Pericardium fibroblast (primary cell): ENCODE measurements around the gene FAM110D. TPM values are rescaled to one million over a fixed set of nuclear protein-coding genes. Genes with fewer than 3 reads are reported as not detected.

Experiments used
- total RNA-seq: library from RNA; depleted of rRNA; stranded (reverse); fragments of >200 nt; gene quantifications from 2 replicates; pipeline ENCODE4 v1.2.3, GENCODE V29; 2015

Gene FAM110D
- total RNA-seq, result 0.43 TPM in 1 of 2 replicates, not detected in the other

DNA sequence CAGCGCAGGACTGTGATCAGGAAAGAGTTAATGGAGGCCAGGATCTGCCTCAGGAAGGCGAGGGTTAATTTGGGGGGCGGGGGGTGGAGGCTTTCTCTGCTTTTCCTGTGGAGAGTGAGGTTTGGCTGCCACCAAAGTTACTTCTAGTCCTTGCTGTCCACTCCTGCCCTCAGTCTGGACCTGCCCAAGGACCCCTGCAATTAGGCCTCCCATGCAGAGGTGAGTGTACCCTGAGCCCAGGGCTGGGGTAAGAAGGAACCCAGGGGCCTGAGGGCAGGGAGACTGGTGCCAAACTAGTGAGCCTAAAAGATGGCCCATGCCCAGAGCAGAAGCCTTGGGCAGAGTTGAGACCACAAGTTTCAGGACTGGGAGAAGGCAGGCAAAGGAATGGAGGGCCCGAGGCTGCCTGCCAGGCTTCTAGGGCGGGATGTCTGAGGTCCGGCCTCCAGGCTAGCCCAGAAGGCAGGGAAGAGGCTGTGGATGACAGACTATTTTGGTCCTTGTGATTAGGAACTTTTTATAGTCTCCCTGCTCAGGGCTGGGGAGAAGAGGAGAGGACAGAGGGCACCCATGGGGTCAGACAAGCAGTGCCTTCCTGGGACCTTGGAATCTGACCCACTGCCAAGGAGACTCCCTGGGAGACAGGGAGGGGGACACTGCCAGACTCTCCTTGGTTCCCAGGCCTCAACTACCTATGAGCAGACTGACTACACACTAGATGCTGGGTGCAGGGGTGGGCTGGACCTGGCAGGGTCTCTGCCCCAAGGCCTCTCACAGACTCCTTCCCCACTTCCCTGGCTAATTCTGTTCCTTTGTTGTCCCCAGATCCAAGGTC, at the start of gene FAM110D:
Gene FAM110D, plus strand, starts transcription at position 172 of the 835 bp plus-strand sequence. CDS start 2,213 bp downstream, outside the sequence.

GRCh38 chr1:26111530-26112406, 47.1 kb upstream of the FAM110D start, which contains the start of gene PDIK1L:
Gene PDIK1L (plus strand): TSS chr1:26111824. CDS start chr1:26114309, 2,485 bp downstream.

DNA sequence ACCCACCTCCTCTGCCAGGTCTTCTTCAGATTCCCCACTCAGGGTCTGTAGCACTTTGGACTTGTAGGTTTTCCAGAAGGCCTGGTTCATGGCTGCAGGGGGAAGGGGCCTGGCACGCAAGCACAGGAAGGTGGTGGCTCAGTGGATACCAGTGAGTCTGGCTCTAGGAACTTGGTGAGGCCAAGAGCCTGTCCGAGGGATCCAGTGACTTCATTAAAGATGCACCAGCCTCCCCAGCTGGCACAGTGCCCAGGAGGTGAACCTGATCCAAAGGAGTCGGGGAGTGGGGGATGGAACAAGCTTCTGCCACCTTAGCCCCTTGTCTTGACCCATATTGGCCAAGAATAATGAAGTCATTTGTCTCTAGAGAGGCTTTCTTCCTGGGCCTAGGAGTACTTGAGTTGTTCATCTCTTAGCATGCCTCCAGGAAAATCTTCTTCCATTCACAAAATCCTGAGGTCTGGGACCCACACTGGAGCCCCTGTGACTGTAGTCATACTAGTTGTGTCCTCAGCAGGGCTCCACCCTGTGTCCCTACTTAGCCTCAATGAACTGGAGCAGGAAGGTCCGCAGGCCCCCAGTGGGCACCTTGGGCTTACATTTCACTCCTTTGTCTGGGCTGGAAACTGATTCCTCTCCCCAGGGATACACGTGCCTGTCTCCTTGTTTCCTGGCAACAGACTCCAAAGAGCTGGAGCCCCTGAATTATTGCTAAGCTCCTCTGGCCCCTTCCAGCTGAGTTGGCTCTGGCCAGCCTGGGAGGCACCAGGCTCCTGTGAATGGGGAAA, 9.7 kb downstream of the FAM110D start, which contains the start of gene C1orf232:
Gene C1orf232, minus strand, starts transcription at position 554 of the 788 bp plus-strand sequence. Its CDS starts 464 bp downstream, at position 90.

GRCh38 chr1:26169669-26170471, 11.0 kb downstream of the FAM110D start, which contains the start of gene ZNF593:
Gene ZNF593 (plus strand): TSS chr1:26169908. CDS start chr1:26169984, 76 bp downstream.

DNA sequence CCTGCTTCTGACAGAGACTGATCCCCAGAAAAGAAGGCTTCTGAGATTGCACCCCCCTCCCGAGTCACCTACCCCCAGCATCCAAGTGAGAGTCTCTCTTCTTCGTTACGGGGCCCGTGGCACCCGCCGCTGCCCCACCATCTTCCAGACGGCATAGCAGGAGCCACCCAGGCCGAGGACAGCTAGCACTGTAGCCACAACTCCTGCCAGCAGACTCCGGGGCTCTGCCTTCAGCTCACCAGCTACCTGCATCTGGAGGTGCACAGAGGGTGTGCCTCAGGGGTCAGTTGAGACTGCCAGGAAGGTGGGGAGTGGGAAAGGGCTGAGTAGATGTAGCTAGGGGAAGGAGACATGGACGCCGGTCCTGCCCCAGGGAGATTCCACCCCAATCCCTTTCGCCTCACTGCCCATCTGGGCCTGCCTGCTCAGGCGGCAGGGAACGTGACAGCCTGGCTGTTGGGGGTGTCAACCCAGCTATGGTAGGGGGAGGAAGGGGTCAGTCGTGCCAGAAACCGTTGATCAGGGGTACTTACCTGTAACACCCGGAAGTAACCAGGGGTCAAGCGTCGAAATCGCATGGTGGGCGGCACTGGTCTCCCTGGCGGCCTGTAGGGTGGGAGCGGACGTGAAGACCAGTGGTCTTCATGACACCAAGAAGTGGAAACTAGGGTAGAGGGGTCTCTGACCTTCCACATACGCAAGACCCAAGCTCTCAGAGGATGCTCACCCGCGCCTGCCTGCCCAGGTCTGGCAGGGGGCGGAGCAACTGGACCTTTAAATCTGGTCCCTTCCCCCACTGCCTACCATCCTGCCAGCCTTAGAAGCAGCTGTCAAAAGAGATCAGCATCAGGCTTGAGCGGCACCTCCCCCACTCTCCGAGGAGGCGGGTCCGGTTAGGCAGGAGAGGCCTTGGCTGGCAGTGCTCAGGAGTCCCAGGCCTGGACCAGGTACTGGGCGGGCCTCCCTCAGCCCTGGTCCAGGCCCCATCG, 12.5 kb downstream of the FAM110D start, which contains the start of gene ZNF593OS:
Gene ZNF593OS, minus strand, starts transcription at position 749 of the 989 bp plus-strand sequence. Its CDS starts 171 bp downstream, at position 578.

GRCh38 chr1:26177182-26177684, 18.4 kb downstream of the FAM110D start, which contains the start of gene CNKSR1:
Gene CNKSR1 (plus strand): TSS chr1:26177491. CDS start chr1:26177548, 57 bp downstream.

DNA sequence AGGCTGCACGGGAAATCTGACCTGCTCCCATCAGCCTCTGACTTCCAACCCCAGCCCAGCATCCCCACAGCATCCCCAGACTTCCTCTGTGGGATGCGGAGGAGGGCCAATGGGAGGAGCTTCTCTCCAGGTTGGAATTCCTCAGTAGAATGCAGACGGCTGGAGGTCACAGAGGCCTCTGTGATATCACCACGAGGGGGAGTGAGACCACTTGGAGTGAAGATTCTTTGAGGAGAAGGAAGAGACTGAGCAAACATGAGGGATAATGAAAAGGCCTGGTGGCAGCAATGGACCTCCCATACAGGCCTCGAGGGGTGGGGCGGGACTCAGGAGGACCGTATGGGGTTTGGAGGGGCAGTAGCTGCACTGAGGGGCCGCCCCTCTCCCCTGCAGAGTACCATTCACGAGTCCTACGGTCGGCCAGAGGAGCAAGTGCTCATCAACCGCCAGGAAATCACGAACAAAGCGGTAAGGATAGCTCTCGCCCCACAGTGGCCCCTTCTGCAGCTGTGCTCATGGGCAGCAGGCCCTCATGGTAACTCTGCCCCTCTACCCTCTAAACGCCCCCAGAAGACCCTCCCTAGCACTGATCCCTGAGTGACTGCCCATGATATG, 31.6 kb downstream of the FAM110D start, which contains the start of gene CATSPER4:
Gene CATSPER4, plus strand, starts transcription at position 230 of the 615 bp plus-strand sequence. Its CDS starts 26 bp downstream, at position 256.

Other genes starting within 250 kb of the FAM110D start
- gene PAFAH2, start 161.0 kb upstream of the FAM110D start, total RNA-seq, result 2.3 and 3.2 TPM in 2 replicates
- 0.12 and 0.60 TPM in 2 replicates for gene EXTL1, start 137.3 kb upstream of the FAM110D start, total RNA-seq
- not detected in 2 replicates for gene SLC30A2, start 113.0 kb upstream of the FAM110D start, total RNA-seq
- 0.70 TPM in 1 of 2 replicates, not detected in the other for gene TRIM63, start 91.4 kb upstream of the FAM110D start, total RNA-seq
- 1.7 and 1.9 TPM in 2 replicates for gene PDIK1L, start 47.3 kb upstream of the FAM110D start, total RNA-seq
- gene C1orf232, start 9.9 kb downstream of the FAM110D start, total RNA-seq, result not detected in 2 replicates
- gene ZNF593, start 10.8 kb downstream of the FAM110D start, total RNA-seq, result 36.7 and 58.7 TPM in 2 replicates
- 0.23 TPM in 1 of 2 replicates, not detected in the other for gene ZNF593OS, start 12.8 kb downstream of the FAM110D start, total RNA-seq
- 0.17 and 1.8 TPM in 2 replicates for gene CNKSR1, start 18.4 kb downstream of the FAM110D start, total RNA-seq
- not detected in 2 replicates for gene CATSPER4, start 31.5 kb downstream of the FAM110D start, total RNA-seq
- gene CEP85, start 75.1 kb downstream of the FAM110D start, total RNA-seq, result 6.0 TPM in 2 replicates
- gene SH3BGRL3, start 121.0 kb downstream of the FAM110D start, total RNA-seq, result 121 and 201 TPM in 2 replicates
- 2.2 and 2.8 TPM in 2 replicates for gene UBXN11, start 147.6 kb downstream of the FAM110D start, total RNA-seq
- gene CD52, start 158.9 kb downstream of the FAM110D start, total RNA-seq, result not detected in 2 replicates
- gene CRYBG2, start 195.1 kb downstream of the FAM110D start, total RNA-seq, result not detected in 2 replicates
- not detected in 2 replicates for gene ZNF683, start 213.7 kb downstream of the FAM110D start, total RNA-seq